Common myeloid progenitor, CD34-positive (primary cell): Measurements from ENCODE around the gene ARL6.

ENCODE experiments used
- CTCF ChIA-PET: fragments of 350-600 bp; sonication (Branson Sonifier 250); formaldehyde crosslinking; loops from one replicate; lab custom pipeline; 2021; ENCODE audit warnings: antibody characterized with exemption; lab: Charles Lee
- POLR2A ChIA-PET: fragments of 350-600 bp; sonication (Branson Sonifier 250); formaldehyde crosslinking; loops from one replicate; lab custom pipeline; 2021; ENCODE audit warnings: antibody characterized with exemption; lab: Charles Lee
- DNase-seq, 3 donors: peaks; one replicate each; pipeline versions ENCODE4 v3.0.0 to v3.0.0-alpha.2; 2013
- H3K27ac ChIP-seq, 2 experiments: 1 replicate in 1 of 2; 2 replicates in 1 of 2; pipeline ENCODE4 v1.7.0; 2013; ENCODE audit warnings: inconsistent platforms in 2 of 2, low read length in 2 of 2, mild to moderate bottlenecking in 2 of 2, low read depth in 1 of 2, moderate library complexity in 1 of 2; ENCODE audit not compliant: severe bottlenecking in 2 of 2, insufficient read depth in 1 of 2, poor library complexity in 1 of 2
- H3K27me3 ChIP-seq, 5 experiments: replicated peaks in 2 of 5; 1 replicate in 3 of 5; 2 replicates in 2 of 5; pipeline versions ENCODE4 v1.6.1 to v1.7.0; 2013; ENCODE audit warnings: low read length in 4 of 5, mild to moderate bottlenecking in 2 of 5, moderate library complexity in 2 of 5, inconsistent platforms in 1 of 5; ENCODE audit not compliant: insufficient read depth in 5 of 5, control insufficient read depth in 4 of 5
- H3K36me3 ChIP-seq, 4 experiments: 1 replicate in 2 of 4; 2 replicates in 2 of 4; pipeline versions ENCODE4 v1.6.1 to v1.7.0; 2013; ENCODE audit warnings: low read length in 3 of 4, control low read depth in 1 of 4, mild to moderate bottlenecking in 1 of 4; ENCODE audit not compliant: control insufficient read depth in 4 of 4, insufficient read depth in 4 of 4
- H3K4me1 ChIP-seq, 4 experiments: 1 replicate in 3 of 4; 2 replicates in 1 of 4; pipeline versions ENCODE4 v1.6.1 to v1.7.1; 2013; ENCODE audit warnings: low read length in 3 of 4, mild to moderate bottlenecking in 3 of 4, control low read depth in 1 of 4, inconsistent platforms in 1 of 4, moderate library complexity in 1 of 4; ENCODE audit not compliant: control insufficient read depth in 4 of 4, insufficient read depth in 4 of 4; ENCODE audit errors: control extremely low read depth in 1 of 4
- H3K4me3 ChIP-seq, 7 experiments: 1 replicate in 4 of 7; 2 replicates in 3 of 7; pipeline versions ENCODE4 v1.5.1 to v1.7.0; 2013; ENCODE audit warnings: mild to moderate bottlenecking in 7 of 7, low read length in 6 of 7, moderate library complexity in 6 of 7, inconsistent platforms in 2 of 7, low read depth in 2 of 7, control low read depth in 1 of 7; ENCODE audit not compliant: insufficient read depth in 4 of 7, control insufficient read depth in 1 of 7; ENCODE audit errors: extremely low read depth in 1 of 7
- H3K9me3 ChIP-seq, 5 experiments: 1 replicate in 4 of 5; 2 replicates in 1 of 5; pipeline versions ENCODE4 v1.6.1 to v1.7.1; 2013; ENCODE audit warnings: low read length in 4 of 5, mild to moderate bottlenecking in 2 of 5, inconsistent platforms in 1 of 5, low read depth in 1 of 5, moderate library complexity in 1 of 5; ENCODE audit not compliant: control insufficient read depth in 4 of 5, insufficient read depth in 2 of 5; ENCODE audit errors: control extremely low read depth in 1 of 5
- WGBS: methylation state at CpG from one replicate; pipeline ENCODE4 v1.1.5; 2013; ENCODE audit not compliant: insufficient coverage; 5-methylcytosine and 5-hydroxymethylcytosine counted together

ARL6 gene

GRCh38 chr3:97839944-97840343 is 75.4 kb downstream of the ARL6 start:
- no peaks in the 10 kb centered on the region for H3K4me1 ChIP-seq
- DNase-seq, result no peak
- H3K4me3 ChIP-seq, result no peak overlapping the region
- POLR2A ChIA-PET, result no interaction called here
- H3K36me3 ChIP-seq, result no peaks in the 10 kb centered on the region
- CTCF ChIA-PET, result no interaction called here
- no peak overlapping the region for H3K27ac ChIP-seq
- no peaks in the 10 kb centered on the region for H3K9me3 ChIP-seq
- H3K27me3 ChIP-seq, result no peaks in the 10 kb centered on the region
- 100% methylated on average over 2 of the region's 2 CpGs for WGBS

- Histone ChIP-seq H3K27me3 (no peaks in the 10 kb centered on the region), H3K9me3 (no peaks in the 10 kb centered on the region), H3K36me3 (no peaks in the 10 kb centered on the region), H3K4me3 (no peak overlapping the region), H3K4me1 (no peaks in the 10 kb centered on the region), H3K27ac (no peak overlapping the region)
- WGBS, result 94% methylated on average over 4 of the region's 8 CpGs
- CTCF ChIA-PET, result interaction anchor here (1.0 kb wide), 1 partner anchor 9 kb away, joined by 3 read pairs; no protein-coding TSS in a partner anchor
- POLR2A ChIA-PET, result no interaction called here
- no peak for DNase-seq
Measured at GRCh38 chr3:97841304-97841703, 76.7 kb downstream of the ARL6 start.

- CTCF ChIA-PET, result no interaction called here
- Histone ChIP-seq H3K9me3 (no peaks in the 10 kb centered on the region), H3K27ac (no peak overlapping the region), H3K36me3 (no peaks in the 10 kb centered on the region), H3K4me3 (no peak overlapping the region), H3K27me3 (no peaks in the 10 kb centered on the region), H3K4me1 (no peaks in the 10 kb centered on the region)
- DNase-seq, result no peak
- POLR2A ChIA-PET, result no interaction called here
- WGBS, result 100% methylated on average over 1 of the region's 3 CpGs
Measured at GRCh38 chr3:97841956-97842355, 77.4 kb downstream of the ARL6 start.

- H3K4me3 ChIP-seq, result no peak overlapping the region
- no peaks in the 10 kb centered on the region for H3K4me1 ChIP-seq
- H3K36me3 ChIP-seq, result no peaks in the 10 kb centered on the region
- no peak overlapping the region for H3K27ac ChIP-seq
- ChIA-PET CTCF (no interaction called here), POLR2A (no interaction called here)
- WGBS, result no CpG with 5 or more reads among the region's 3 CpGs
- no peak for DNase-seq
- H3K27me3 ChIP-seq, result no peaks in the 10 kb centered on the region
- peaks cover 0 to 2% (median 0%) of the 10 kb centered on the region in 5 experiments for H3K9me3 ChIP-seq
Measured at GRCh38 chr3:97848779-97849178, 84.2 kb downstream of the ARL6 start.
